Mucosa of rectum (tissue), 2 donors: ENCODE data around the gene RHOBTB1.

Source experiments
- H3K27ac ChIP-seq, 2 donors: one replicate each; pipeline ENCODE4 v1.7.0; 2013; ENCODE audit warnings: inconsistent platforms in 2 of 2, low read depth in 2 of 2, low read length in 2 of 2
- H3K27me3 ChIP-seq, 2 donors: one replicate each; pipeline ENCODE4 v1.7.0; 2013; ENCODE audit warnings: low read length in 2 of 2; ENCODE audit not compliant: control insufficient read depth in 2 of 2, insufficient read depth in 2 of 2
- H3K36me3 ChIP-seq, 2 donors: one replicate each; pipeline ENCODE4 v1.7.0; 2013; ENCODE audit warnings: low read length in 2 of 2; ENCODE audit not compliant: control insufficient read depth in 2 of 2, insufficient read depth in 2 of 2
- H3K4me1 ChIP-seq, 2 donors: one replicate each; pipeline ENCODE4 v1.7.0; 2013; ENCODE audit warnings: low read length in 2 of 2, mild to moderate bottlenecking in 1 of 2; ENCODE audit not compliant: control insufficient read depth in 2 of 2, insufficient read depth in 2 of 2
- H3K4me3 ChIP-seq, 2 donors: one replicate each; pipeline ENCODE4 v1.7.0; 2013; ENCODE audit warnings: low read length in 2 of 2
- H3K9ac ChIP-seq, 2 donors: one replicate each; pipeline ENCODE4 v1.7.0; 2013; ENCODE audit warnings: low read length in 2 of 2, low read depth in 1 of 2, mild to moderate bottlenecking in 1 of 2
- H3K9me3 ChIP-seq, 2 donors: one replicate each; pipeline ENCODE4 v1.7.0; 2013; ENCODE audit warnings: low read length in 2 of 2; ENCODE audit not compliant: control insufficient read depth in 2 of 2
- donor health status: healthy.
- donor health status: Normal muscosa, but diverticular disease.

RHOBTB1 gene

DNA sequence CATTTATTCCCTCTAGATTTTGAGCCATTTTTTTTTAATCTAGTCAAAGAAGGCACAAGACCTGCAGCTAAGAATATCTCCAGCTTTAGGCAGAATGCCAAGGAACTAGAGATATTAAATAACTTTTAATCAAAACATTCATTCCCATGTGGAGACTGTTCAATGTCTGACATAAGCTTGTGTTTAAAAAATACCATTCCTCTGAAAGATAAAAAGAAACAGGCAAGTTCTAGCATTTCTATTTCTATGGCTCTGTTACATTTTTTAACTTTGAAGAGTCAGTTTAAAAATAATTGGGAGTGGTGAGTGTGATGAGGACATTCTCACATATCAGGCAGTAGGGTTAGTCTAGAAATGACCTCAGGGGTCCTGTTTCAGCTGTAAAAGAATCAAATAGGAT is 48.0 kb downstream of the RHOBTB1 start:
- Histone ChIP-seq H3K4me1 (no peaks in the 10 kb centered on the region), H3K36me3 (no peaks in the 10 kb centered on the region), H3K4me3 (no peak overlapping the region), H3K9ac (no peak overlapping the region), H3K27me3 (no peaks in the 10 kb centered on the region), H3K27ac (no peak overlapping the region), H3K9me3 (no peaks in the 10 kb centered on the region)

- no peaks in the 10 kb centered on the region for H3K36me3 ChIP-seq
- no peaks in the 10 kb centered on the region for H3K9me3 ChIP-seq
- H3K4me3 ChIP-seq: no peak overlapping the region
- H3K4me1 ChIP-seq: no peaks in the 10 kb centered on the region
- no peak overlapping the region for H3K27ac ChIP-seq
- no peak overlapping the region for H3K9ac ChIP-seq
- no peaks in the 10 kb centered on the region for H3K27me3 ChIP-seq
Observed at GRCh38 chr10:60894786-60895185, 49.2 kb downstream of the RHOBTB1 start.

- H3K4me1 ChIP-seq: no peaks in the 10 kb centered on the region
- no peak overlapping the region for H3K9ac ChIP-seq
- H3K27me3 ChIP-seq: no peaks in the 10 kb centered on the region
- H3K4me3 ChIP-seq: no peak overlapping the region
- H3K9me3 ChIP-seq: no peaks in the 10 kb centered on the region
- no peak overlapping the region for H3K27ac ChIP-seq
- no peaks in the 10 kb centered on the region for H3K36me3 ChIP-seq
Observed at GRCh38 chr10:60893231-60893630, 50.8 kb downstream of the RHOBTB1 start.

GRCh38 chr10:60892571-60892970 is 51.4 kb downstream of the RHOBTB1 start:
- Histone ChIP-seq H3K27ac (no peak overlapping the region), H3K36me3 (peaks cover 0 to 3% of the 10 kb centered on the region in 2 donors), H3K9ac (no peak overlapping the region), H3K4me3 (no peak overlapping the region), H3K4me1 (no peaks in the 10 kb centered on the region), H3K27me3 (no peaks in the 10 kb centered on the region), H3K9me3 (no peaks in the 10 kb centered on the region)

GRCh38 chr10:60890811-60891210 is 53.2 kb downstream of the RHOBTB1 start:
- H3K27ac ChIP-seq: no peak overlapping the region
- H3K9me3 ChIP-seq: no peaks in the 10 kb centered on the region
- H3K9ac ChIP-seq: no peak overlapping the region
- no peaks in the 10 kb centered on the region for H3K27me3 ChIP-seq
- no peak overlapping the region for H3K4me3 ChIP-seq
- H3K36me3 ChIP-seq: peaks cover 0 to 3% of the 10 kb centered on the region in 2 donors
- no peaks in the 10 kb centered on the region for H3K4me1 ChIP-seq

DNA sequence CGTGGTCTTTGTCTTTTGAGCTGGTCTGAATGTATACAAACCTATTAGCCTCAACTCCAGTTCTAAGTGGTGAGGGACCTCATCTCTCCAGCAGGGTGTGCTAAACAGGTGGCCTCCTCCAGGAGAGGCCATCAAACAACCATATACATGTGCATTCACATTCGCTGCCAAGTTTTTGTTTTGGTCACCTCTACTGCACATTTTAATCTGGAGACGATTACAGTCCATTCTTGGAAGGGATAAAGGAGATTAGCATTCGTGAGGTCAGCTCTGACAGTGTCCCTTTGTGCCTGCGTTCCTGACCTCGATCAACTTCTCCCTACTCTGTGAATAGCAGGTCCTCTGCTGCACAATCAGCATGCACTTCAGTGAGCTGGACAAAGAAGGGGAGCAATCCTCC is 60.8 kb downstream of the RHOBTB1 start:
- H3K4me3 ChIP-seq: no peak overlapping the region
- H3K9me3 ChIP-seq: no peaks in the 10 kb centered on the region
- H3K9ac ChIP-seq: no peak overlapping the region
- no peaks in the 10 kb centered on the region for H3K4me1 ChIP-seq
- no peaks in the 10 kb centered on the region for H3K27me3 ChIP-seq
- no peak overlapping the region for H3K27ac ChIP-seq
- H3K36me3 ChIP-seq: peaks cover 0 to 16% of the 10 kb centered on the region in 2 donors

DNA sequence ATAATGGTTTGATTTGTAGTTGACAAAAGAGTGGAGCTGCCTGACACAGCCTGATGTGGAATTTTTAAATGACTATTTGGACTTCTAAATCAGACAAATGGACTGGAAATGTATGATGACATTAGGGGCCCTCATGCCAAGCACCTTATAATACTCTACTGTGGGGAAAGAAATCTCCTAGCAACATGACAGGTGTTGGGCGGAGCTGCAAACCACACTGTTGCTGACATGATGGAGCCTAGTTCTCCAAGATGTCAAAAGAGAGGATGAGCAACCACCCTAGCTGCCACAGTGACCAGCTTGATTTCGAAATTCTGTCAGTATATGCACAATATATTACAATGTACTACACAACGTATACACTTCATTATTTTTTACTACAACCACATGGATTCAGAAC is 65.8 kb downstream of the RHOBTB1 start:
- H3K4me3 ChIP-seq: no peak overlapping the region
- peaks cover 0 to 5% of the 10 kb centered on the region in 2 donors for H3K36me3 ChIP-seq
- no peak overlapping the region for H3K27ac ChIP-seq
- H3K4me1 ChIP-seq: no peaks in the 10 kb centered on the region
- no peaks in the 10 kb centered on the region for H3K9me3 ChIP-seq
- no peak overlapping the region for H3K9ac ChIP-seq
- H3K27me3 ChIP-seq: no peaks in the 10 kb centered on the region

DNA sequence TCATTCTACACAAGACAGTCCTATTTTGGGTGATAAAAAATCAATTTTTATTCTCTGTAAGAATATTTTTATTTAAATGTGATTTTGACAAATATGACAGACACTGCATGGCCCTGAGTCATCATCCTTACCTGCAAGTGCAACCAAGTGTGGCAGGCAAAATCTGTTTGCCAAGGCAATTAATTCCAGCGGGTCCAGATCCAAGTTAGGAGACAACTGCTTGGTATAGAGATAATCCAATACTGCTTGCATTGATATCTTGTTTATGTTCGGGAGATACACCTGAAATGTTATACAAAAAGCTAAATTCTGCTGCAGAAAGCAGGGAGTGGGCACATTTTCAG is 66.2 kb downstream of the RHOBTB1 start:
- Histone ChIP-seq H3K9ac (no peak overlapping the region), H3K9me3 (no peaks in the 10 kb centered on the region), H3K36me3 (peaks cover 0 to 5% of the 10 kb centered on the region in 2 donors), H3K4me3 (no peak overlapping the region), H3K27ac (no peak overlapping the region), H3K27me3 (no peaks in the 10 kb centered on the region), H3K4me1 (no peaks in the 10 kb centered on the region)

DNA sequence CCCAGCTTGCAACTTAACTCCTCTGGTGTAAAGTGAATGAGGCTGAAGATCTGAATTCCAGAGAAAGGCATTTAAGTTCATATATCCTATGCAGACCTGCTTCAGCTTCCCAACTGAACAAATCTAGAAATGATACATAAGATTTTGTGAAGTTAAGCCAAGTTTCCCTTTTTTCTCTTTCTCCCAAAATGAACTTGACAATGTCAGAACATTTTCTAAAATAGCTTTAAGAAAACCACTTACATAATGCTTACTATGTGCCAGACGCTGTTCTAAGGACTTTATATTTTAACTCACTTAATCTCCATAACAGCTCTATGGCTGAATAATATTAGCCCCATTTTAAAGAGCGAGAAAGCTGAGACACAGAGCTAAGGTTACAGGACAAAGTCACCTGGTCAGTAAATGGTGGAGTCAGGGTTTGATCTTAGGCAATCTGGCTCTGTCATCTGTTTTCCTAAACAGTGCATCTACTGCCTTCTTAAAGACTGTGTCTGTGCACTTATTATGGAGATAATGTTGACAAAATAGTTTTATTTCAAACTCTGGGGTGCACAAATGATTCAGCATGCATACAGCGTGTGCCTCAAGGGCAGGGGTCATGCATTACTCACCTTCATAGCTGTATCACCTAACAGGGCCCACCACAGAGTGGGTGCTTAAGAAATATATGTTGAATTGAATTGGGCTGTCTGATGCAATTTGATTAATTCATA is 66.8 kb downstream of the RHOBTB1 start:
- Histone ChIP-seq H3K4me3 (no peak overlapping the region), H3K9me3 (no peaks in the 10 kb centered on the region), H3K27me3 (no peaks in the 10 kb centered on the region), H3K9ac (no peak overlapping the region), H3K27ac (no peak overlapping the region), H3K36me3 (peaks cover 0 to 5% of the 10 kb centered on the region in 2 donors), H3K4me1 (no peaks in the 10 kb centered on the region)

GRCh38 chr10:60873758-60874157 is 70.2 kb downstream of the RHOBTB1 start:
- no peak overlapping the region for H3K4me3 ChIP-seq
- H3K4me1 ChIP-seq: no peaks in the 10 kb centered on the region
- H3K9ac ChIP-seq: no peak overlapping the region
- no peaks in the 10 kb centered on the region for H3K27me3 ChIP-seq
- H3K36me3 ChIP-seq: peaks cover 3 to 9% of the 10 kb centered on the region in 2 donors
- no peak overlapping the region for H3K27ac ChIP-seq
- H3K9me3 ChIP-seq: no peaks in the 10 kb centered on the region

GRCh38 chr10:60872451-60872850 is 71.5 kb downstream of the RHOBTB1 start:
- Histone ChIP-seq H3K4me3 (no peak overlapping the region), H3K36me3 (peaks cover 3 to 6% of the 10 kb centered on the region in 2 donors), H3K27ac (no peak overlapping the region), H3K4me1 (no peaks in the 10 kb centered on the region), H3K9ac (no peak overlapping the region), H3K9me3 (no peaks in the 10 kb centered on the region), H3K27me3 (no peaks in the 10 kb centered on the region)
